T follicular helper cell (primary cell): ENCODE results near the gene FBN2.

Source experiments
- DNase-seq: peaks from one replicate; pipeline ENCODE4 v3.0.0-alpha.2; 2020; ENCODE audit warnings: low read depth
- total RNA-seq, 2 experiments: gene quantifications; one replicate each; lab custom pipeline; 2026; lab: John Stamatoyannopoulos, UW

Gene FBN2
- total RNA-seq, result 0.17 to 0.24 reads per million in 2 experiments

GRCh38 chr5:128538000-128538249, at the start of gene FBN2:
Gene FBN2, minus strand, starts transcription at chr5:128538245. Its CDS starts 642 bp downstream, at chr5:128537603.
- DNase-seq, result no peak

- DNase-seq, result no peak
Observed at GRCh38 chr5:128587275-128587674, 49.2 kb upstream of the FBN2 start.

GRCh38 chr5:128586848-128587247, 48.8 kb upstream of the FBN2 start:
- no peak for DNase-seq

GRCh38 chr5:128579639-128580038, 41.6 kb upstream of the FBN2 start:
- DNase-seq, result no peak

- no peak for DNase-seq
Observed at GRCh38 chr5:128579093-128579492, 41.0 kb upstream of the FBN2 start.

- DNase-seq, result no peak
Observed at GRCh38 chr5:128574041-128574440, 36.0 kb upstream of the FBN2 start.

- DNase-seq, result no peak
Observed at GRCh38 chr5:128572930-128573319, 34.9 kb upstream of the FBN2 start.

GRCh38 chr5:128572051-128572929, 34.2 kb upstream of the FBN2 start:
- no peak for DNase-seq

- DNase-seq, result no peak
Observed at GRCh38 chr5:128566178-128566577, 28.1 kb upstream of the FBN2 start.

- no peak for DNase-seq
Observed at GRCh38 chr5:128559300-128560297, 21.6 kb upstream of the FBN2 start.

GRCh38 chr5:128553747-128554146, 15.7 kb upstream of the FBN2 start:
- DNase-seq, result no peak

- DNase-seq, result no peak
Observed at GRCh38 chr5:128551476-128551875, 13.4 kb upstream of the FBN2 start.

- DNase-seq, result no peak
Observed at GRCh38 chr5:128549496-128549895, 11.5 kb upstream of the FBN2 start.

GRCh38 chr5:128546658-128547281, 8.7 kb upstream of the FBN2 start:
- DNase-seq, result no peak

GRCh38 chr5:128541385-128541784, 3.3 kb upstream of the FBN2 start:
- DNase-seq, result no peak

GRCh38 chr5:128539038-128539429, 989 bp upstream of the FBN2 start:
- no peak for DNase-seq

- DNase-seq, result no peak
Observed at GRCh38 chr5:128538250-128539037, 399 bp upstream of the FBN2 start.

GRCh38 chr5:128537221-128537999, 635 bp downstream of the FBN2 start:
- DNase-seq, result no peak

- no peak for DNase-seq
Observed at GRCh38 chr5:128536254-128537220, 1.5 kb downstream of the FBN2 start.

- no peak for DNase-seq
Observed at GRCh38 chr5:128535251-128535650, 2.8 kb downstream of the FBN2 start.
